KBM-7 (cell line): ENCODE results near the gene SH3BP1.
A peak's percentile ranks its signal among the peaks of the same experiment; 100 is the strongest.
"Not testable (repeated sequence)": the region's sequence is repeated elsewhere in the genome, so short reads cannot be mapped to it uniquely, and the experiment has no call there.

Experiments used
- DNase-seq: peaks from one replicate; pipeline ENCODE4 v3.0.0-alpha.2; 2015
- in situ Hi-C: fragments of 300-500 bp; cut with MboI; formaldehyde crosslinking; loops from 2 replicates; pipeline ENCODE4 v1.14.3; 2020; ENCODE audit warnings: low sequenced_read_pairs, low pct_unique_long_range_greater_than_20kb, mixed read lengths

Gene SH3BP1

GRCh38 chr22:37639070-37639760 is at the start of gene SH3BP1:
Gene SH3BP1 (plus strand): TSS chr22:37639669. CDS start chr22:37639788, 119 bp downstream.
- DNase-seq: peak; percentile 23
- in situ Hi-C loops: no loop called here

GRCh38 chr22:37591081-37591480 is 48.4 kb upstream of the SH3BP1 start:
- in situ Hi-C loops, DNase-seq: not testable (repeated sequence)

GRCh38 chr22:37591823-37592404 is 47.6 kb upstream of the SH3BP1 start:
- in situ Hi-C loops: no loop called here
- DNase-seq: no peak

GRCh38 chr22:37594237-37594636 is 45.2 kb upstream of the SH3BP1 start:
- in situ Hi-C loops: no loop called here
- DNase-seq: no peak

GRCh38 chr22:37599153-37599552 is 40.3 kb upstream of the SH3BP1 start:
- in situ Hi-C loops: no loop called here
- no peak for DNase-seq

GRCh38 chr22:37601203-37601539 is 38.3 kb upstream of the SH3BP1 start:
- no peak for DNase-seq
- in situ Hi-C loops: no loop called here

GRCh38 chr22:37601540-37602442 is 37.7 kb upstream of the SH3BP1 start:
- peak; percentile 69 for DNase-seq
- in situ Hi-C loops: no loop called here

- in situ Hi-C loops, DNase-seq: not testable (repeated sequence)
Observed at GRCh38 chr22:37602546-37603277, 36.8 kb upstream of the SH3BP1 start.

- in situ Hi-C loops: no loop called here
- DNase-seq: no peak
Observed at GRCh38 chr22:37604074-37604473, 35.4 kb upstream of the SH3BP1 start.

- DNase-seq: peak; percentile 30
- in situ Hi-C loops: no loop called here
Observed at GRCh38 chr22:37604875-37605274, 34.6 kb upstream of the SH3BP1 start.

GRCh38 chr22:37607010-37607934 is 32.2 kb upstream of the SH3BP1 start:
- in situ Hi-C loops: no loop called here
- DNase-seq: peak; percentile 80

- no peak for DNase-seq
- in situ Hi-C loops: no loop called here
Observed at GRCh38 chr22:37607935-37608476, 31.5 kb upstream of the SH3BP1 start.

- in situ Hi-C loops: no loop called here
- DNase-seq: peak; percentile 98
Observed at GRCh38 chr22:37608477-37609239, 30.8 kb upstream of the SH3BP1 start, which contains the start of gene GGA1. Gene GGA1 (plus strand): TSS chr22:37608834. CDS start chr22:37608861, 27 bp downstream.

- peak; percentile 35 for DNase-seq
- in situ Hi-C loops: no loop called here
Observed at GRCh38 chr22:37609240-37610152, 30.0 kb upstream of the SH3BP1 start.

- in situ Hi-C loops: not testable (repeated sequence)
- DNase-seq: peak; percentile 25
Observed at GRCh38 chr22:37610153-37610475, 29.4 kb upstream of the SH3BP1 start.

GRCh38 chr22:37610480-37611129 is 28.9 kb upstream of the SH3BP1 start:
- in situ Hi-C loops: no loop called here
- peak; percentile 38 for DNase-seq
